HG03521 (cell line): ENCODE results near the gene TBL1XR1.
"Not testable (repeated sequence)": the region's sequence is repeated elsewhere in the genome, so short reads cannot be mapped to it uniquely, and the experiment has no call there.

Experiments used
- ATAC-seq: cut with Tn5 transposase; IDR thresholded peaks from one replicate; pipeline ENCODE4 v1.9.1; 2021; ENCODE audit warnings: mild to moderate bottlenecking, moderate library complexity; ENCODE audit not compliant: unreplicated experiment

TBL1XR1 gene

DNA sequence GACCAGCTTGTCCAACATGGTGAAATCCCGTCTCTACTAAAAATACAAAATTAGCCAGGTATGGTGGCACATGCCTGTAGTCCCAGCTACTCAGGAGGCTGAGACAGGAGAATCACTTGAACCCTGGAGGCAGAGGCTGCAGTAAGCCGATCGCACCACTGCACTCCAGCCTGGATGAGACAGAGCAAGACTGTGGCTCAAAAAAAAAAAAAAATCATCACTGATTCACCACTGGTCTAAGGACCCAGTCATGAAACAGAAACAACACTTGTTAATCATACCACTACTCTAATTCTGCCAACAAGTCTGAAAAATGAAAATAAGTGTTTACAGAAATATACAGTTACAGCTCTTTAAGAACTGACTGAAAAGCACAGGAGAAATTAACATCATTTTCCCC lies 12.7 kb downstream of the TBL1XR1 start:
- ATAC-seq: peak; percentile 85

DNA sequence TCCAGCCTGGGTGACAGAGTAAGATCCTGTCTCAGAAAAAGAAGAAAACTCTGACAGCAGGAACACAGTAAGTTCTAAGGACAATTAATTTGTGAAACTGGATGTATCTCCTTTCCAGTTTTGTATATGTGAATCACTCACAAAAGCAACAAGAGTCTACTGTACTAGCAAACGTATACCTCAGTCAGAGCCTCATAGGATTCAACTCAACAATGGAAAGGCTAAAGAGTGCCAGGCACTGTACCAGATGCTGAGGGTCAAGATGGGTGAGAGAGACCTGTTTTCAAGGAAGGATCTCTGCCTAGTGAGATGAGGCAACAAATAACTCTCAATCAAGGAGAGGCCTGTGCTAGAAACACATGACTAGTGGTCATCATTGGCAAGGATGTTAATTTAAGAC lies 14.9 kb downstream of the TBL1XR1 start:
- ATAC-seq: no peak

- no peak for ATAC-seq
Observed at GRCh38 chr3:177181418-177181817, 15.9 kb downstream of the TBL1XR1 start.

DNA sequence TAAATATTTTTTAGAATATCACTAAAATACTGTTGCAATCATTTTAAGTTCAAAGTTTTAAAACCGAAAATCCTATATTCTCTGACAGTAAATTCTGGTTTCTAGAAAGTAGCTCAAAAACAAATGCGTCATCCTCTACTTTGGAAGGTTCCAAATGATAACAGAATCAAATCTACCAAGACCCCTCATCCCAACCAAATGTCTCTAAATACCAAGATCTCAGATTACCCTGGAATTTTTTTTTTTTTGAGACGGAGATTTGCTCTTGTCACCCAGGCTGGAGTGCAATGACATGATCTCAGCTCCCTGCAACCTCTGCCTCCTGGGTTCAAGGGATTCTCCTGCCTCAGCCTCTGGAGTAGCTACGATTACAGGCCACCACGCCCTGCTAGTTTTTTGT lies 16.8 kb downstream of the TBL1XR1 start:
- ATAC-seq: no peak

- ATAC-seq: no peak
Observed at GRCh38 chr3:177179281-177180067, 17.8 kb downstream of the TBL1XR1 start.

DNA sequence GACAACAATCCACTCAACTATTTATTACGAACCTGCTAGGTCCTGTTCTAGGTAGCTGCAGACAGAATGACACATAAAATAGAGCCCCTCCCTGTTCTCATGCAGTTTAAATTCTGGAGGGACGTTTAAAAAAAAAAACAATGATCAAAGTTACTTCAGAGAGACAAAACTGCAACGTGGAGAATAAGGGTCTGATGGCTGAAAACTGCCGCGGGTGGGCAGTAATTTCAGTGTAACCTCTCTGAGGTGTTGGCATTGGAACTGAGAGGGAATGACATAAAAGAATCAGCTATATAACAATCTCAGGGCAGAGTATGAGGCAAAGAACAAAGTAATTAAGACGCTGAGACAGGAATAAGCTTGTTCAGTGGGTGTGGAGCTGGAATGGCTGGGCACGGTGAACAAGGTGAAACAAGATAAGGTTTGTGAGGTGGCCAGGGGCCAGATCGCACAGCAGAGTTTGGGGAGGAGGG lies 19.5 kb downstream of the TBL1XR1 start:
- no peak for ATAC-seq

- ATAC-seq: no peak
Observed at GRCh38 chr3:177174607-177175170, 22.6 kb downstream of the TBL1XR1 start.

GRCh38 chr3:177169936-177170722 lies 27.2 kb downstream of the TBL1XR1 start:
- no peak for ATAC-seq

DNA sequence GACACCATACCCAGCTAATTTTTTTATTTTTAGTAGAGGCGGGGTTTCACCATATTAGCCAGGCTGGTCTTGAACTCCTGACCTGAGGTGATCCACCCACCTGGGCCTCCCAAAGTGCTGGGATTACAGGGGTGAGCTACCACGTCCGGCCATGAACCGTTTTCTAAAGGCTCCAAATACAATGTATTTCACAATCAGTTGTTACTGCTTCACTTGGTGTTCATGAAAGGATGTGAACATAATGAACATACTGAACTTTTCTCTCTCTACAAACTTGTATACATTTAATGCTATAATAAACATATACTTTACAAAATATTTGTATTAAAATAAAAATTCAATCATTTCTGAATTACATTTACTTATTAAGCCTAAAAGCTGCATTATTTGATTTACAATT lies 28.9 kb downstream of the TBL1XR1 start:
- ATAC-seq: no peak

- no peak for ATAC-seq
Observed at GRCh38 chr3:177162742-177163141, 34.5 kb downstream of the TBL1XR1 start.

GRCh38 chr3:177161603-177162002 lies 35.7 kb downstream of the TBL1XR1 start:
- ATAC-seq: not testable (repeated sequence)

DNA sequence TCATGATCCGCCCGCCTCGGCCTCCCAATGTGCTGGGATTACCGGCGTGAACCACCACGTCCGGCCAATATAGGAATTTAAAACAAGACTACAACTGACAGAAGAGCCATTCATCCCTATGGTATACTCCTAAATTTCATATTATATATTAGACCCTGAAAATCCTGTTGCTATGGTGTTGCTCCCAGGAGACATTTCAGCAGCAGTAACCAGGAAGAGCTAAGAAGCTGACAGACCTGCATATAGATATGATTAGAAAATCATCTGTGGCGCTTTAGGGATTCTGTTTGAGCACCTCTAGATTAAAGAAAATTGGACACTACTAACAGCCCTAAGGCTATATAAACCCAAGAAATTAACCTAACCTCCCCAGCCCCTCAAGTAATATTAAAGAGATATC lies 38.8 kb downstream of the TBL1XR1 start:
- no peak for ATAC-seq

GRCh38 chr3:177157492-177157891 lies 39.8 kb downstream of the TBL1XR1 start:
- ATAC-seq: no peak

- no peak for ATAC-seq
Observed at GRCh38 chr3:177154733-177155132, 42.5 kb downstream of the TBL1XR1 start.

DNA sequence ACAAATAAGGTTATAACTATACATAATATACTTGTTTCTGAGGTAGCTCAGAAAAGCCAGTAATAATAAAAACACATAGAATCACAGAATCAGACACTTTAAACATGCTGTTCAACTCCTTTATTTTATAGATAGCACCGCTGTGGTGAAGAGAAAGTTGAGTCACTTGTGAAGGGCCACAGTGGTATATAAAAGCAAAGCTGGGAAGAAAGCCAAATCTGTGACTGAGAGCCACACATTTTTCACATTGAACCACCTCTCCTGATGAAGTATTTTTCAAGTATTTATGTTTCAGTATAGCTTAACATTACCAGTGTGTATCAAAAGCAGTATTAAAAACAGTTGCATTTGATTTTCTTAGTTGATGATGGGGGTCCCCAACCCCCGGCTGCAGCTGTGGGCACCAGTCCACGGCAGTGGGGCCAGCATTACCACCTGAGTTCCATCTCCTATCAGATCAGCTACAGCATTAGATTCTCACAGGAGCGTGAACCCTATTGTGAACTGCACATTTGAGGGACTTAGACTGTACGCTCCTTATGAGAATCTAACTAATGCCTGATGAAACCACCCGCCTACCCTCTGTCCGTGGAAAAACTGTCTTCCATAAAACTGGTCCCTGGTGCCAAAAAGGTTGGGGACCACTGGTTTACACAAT lies 46.2 kb downstream of the TBL1XR1 start:
- ATAC-seq: peak; percentile 80

DNA sequence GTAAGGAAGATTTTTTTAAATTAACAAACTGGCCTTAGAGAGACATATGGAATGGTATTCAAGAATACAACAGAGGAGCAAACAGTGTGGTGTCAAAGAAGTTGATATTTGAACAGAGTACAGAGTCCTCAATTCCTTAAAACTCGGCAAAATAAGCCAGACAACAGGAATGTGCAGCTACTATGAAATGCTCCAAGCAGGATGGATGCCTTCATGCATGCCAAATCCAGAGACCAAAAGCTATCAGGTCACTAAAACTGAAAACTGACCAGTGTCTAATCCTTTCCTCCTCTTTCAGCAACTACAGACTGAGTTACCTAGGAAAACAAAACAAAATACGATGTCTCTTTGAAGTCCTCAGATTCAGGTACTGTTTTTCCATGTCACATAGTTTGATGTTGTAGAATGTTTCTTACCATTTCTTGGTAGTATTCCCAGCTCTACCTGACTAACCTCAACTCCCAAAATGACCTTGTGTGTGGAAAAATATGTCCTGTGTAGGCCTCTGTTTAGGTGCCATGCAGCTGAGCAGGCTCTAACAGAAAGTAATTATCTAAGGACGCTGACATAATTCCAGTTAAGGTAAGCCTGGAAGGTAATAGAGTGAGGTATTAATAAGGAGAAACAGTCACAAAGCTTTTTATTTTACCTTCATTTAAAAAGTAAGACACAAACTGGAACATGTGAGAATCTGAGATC lies 46.9 kb downstream of the TBL1XR1 start:
- ATAC-seq: peak; percentile 13

DNA sequence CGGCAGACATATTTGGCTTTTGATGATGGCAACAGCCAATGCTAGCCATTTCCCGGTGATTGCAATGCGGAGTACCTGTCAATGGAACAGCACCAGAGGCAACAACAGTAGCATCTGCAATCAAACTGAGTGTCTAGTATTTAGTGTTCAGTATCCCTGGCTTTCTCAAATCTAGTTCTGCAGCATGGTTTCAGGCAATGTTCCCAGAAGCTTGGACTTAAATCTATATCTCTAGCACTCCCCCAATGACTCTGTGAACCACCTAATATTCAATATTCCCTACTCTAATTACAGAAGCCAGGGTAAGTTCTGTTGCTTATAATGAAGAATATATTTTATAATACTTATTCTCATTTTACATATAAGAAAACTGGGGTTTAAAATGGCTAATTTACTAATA lies 48.2 kb downstream of the TBL1XR1 start:
- no peak for ATAC-seq

- ATAC-seq: no peak
Observed at GRCh38 chr3:177147790-177148189, 49.5 kb downstream of the TBL1XR1 start.

- no peak for ATAC-seq
Observed at GRCh38 chr3:177146646-177147045, 50.6 kb downstream of the TBL1XR1 start.

GRCh38 chr3:177145954-177146353 lies 51.3 kb downstream of the TBL1XR1 start:
- no peak for ATAC-seq

- ATAC-seq: peak; percentile 24
Observed at GRCh38 chr3:177145381-177145780, 51.9 kb downstream of the TBL1XR1 start.
